Ovary (tissue), 3 donors: ENCODE results near the gene GPR162.

Source experiments
- EP300 ChIP-seq: sonication (generic); formaldehyde crosslinking; IDR thresholded peaks from one replicate; pipeline ENCODE4 v1.6.1; 2017; ENCODE audit warnings: antibody characterized with exemption
- POLR2A ChIP-seq: fragments of 450-650 bp; IDR thresholded peaks from one replicate; pipeline ENCODE4 v1.6.1; 2017; ENCODE audit warnings: antibody characterized with exemption, mild to moderate bottlenecking, moderate library complexity
- TF ChIP-seq, protein P1 (sequence below), 3 donors: fragments of 450-650 bp in 2 of 3; fragments of 200-600 bp in 1 of 3; IDR thresholded peaks; one replicate each; pipeline versions ENCODE4 v1.5.1 to v1.8.0; 2016 to 2022; ENCODE audit warnings: antibody characterized with exemption in 3 of 3, mild to moderate bottlenecking in 1 of 3
- donor health status: DM: no; HTN: no; CAD: no.

DNA sequence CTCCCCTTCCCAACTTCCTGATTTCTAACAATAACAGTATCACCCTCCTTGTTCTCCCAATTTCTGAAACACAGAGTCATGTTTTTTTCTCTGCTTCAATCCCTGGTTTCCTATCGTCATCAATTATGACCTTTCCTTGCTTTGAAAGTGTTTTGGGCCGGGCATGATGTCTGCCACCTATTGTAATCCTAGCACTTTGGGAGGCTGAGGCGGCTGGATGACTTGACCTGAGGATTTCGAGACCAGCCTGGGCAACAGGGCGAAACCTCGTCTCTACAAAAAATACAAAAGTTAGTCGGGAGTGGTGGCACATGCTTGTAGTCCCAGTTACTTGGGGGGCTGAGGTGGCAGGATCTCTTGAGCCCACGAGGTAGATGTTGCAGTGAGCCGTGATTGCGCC, 12.6 kb upstream of the GPR162 start:
- TF ChIP-seq POLR2A (no peak), EP300 (no peak)
- TF ChIP-seq, protein P1, sequence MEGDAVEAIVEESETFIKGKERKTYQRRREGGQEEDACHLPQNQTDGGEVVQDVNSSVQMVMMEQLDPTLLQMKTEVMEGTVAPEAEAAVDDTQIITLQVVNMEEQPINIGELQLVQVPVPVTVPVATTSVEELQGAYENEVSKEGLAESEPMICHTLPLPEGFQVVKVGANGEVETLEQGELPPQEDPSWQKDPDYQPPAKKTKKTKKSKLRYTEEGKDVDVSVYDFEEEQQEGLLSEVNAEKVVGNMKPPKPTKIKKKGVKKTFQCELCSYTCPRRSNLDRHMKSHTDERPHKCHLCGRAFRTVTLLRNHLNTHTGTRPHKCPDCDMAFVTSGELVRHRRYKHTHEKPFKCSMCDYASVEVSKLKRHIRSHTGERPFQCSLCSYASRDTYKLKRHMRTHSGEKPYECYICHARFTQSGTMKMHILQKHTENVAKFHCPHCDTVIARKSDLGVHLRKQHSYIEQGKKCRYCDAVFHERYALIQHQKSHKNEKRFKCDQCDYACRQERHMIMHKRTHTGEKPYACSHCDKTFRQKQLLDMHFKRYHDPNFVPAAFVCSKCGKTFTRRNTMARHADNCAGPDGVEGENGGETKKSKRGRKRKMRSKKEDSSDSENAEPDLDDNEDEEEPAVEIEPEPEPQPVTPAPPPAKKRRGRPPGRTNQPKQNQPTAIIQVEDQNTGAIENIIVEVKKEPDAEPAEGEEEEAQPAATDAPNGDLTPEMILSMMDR (IDR thresholded peaks at IDR 0.05): no peak
